Thyroid gland (tissue), 4 donors: ENCODE measurements around the gene SPTBN1. TPM values are rescaled to one million over a fixed set of nuclear protein-coding genes. Genes with fewer than 3 reads are reported as not detected.
A peak's percentile ranks its signal among the peaks of the same experiment; 100 is the strongest.

Experiments
- DNase-seq, 2 donors: peaks; one replicate each; pipeline ENCODE4 v3.0.0-alpha.2; 2019
- H3K27ac ChIP-seq, 3 donors: fragments of 200-600 bp; sonication (generic); 1 replicate in 2 of 3; 2 replicates in 1 of 3; pipeline ENCODE4 v1.5.1; 2016 to 2019; ENCODE audit warnings: mild to moderate bottlenecking in 1 of 3, moderate library complexity in 1 of 3
- H3K27me3 ChIP-seq: fragments of 200-600 bp; sonication (generic); one replicate; pipeline ENCODE4 v1.5.1; 2019
- H3K36me3 ChIP-seq, 2 donors: fragments of 200-600 bp; sonication (generic); one replicate each; pipeline ENCODE4 v1.5.1; 2016 to 2019
- H3K4me1 ChIP-seq, 2 donors: fragments of 200-600 bp; sonication (generic); one replicate each; pipeline ENCODE4 v1.5.1; 2017 to 2019
- H3K4me3 ChIP-seq, 3 donors: fragments of 200-600 bp; sonication (generic); replicated peaks in 1 of 3; 1 replicate in 2 of 3; 2 replicates in 1 of 3; pipeline ENCODE4 v1.5.1; 2016; ENCODE audit warnings: mild to moderate bottlenecking in 1 of 3
- H3K9me3 ChIP-seq: fragments of 200-600 bp; sonication (generic); one replicate; pipeline ENCODE4 v1.5.1; 2017
- CTCF ChIP-seq, 6 experiments: fragments of 200-600 bp in 3 of 6; fragments of 450-650 bp in 3 of 6; sonication (generic) in 3 of 6; IDR thresholded peaks; one replicate each; pipeline ENCODE4 v1.5.1; 2016 to 2019; ENCODE audit warnings: antibody characterized with exemption in 6 of 6, mild to moderate bottlenecking in 2 of 6, inconsistent platforms in 1 of 6, moderate library complexity in 1 of 6
- POLR2A ChIP-seq, 2 donors: fragments of 450-650 bp; IDR thresholded peaks; one replicate each; pipeline ENCODE4 v1.6.1; 2017; ENCODE audit warnings: antibody characterized with exemption in 2 of 2, mild to moderate bottlenecking in 2 of 2, moderate library complexity in 1 of 2
- WGBS, 2 donors: methylation state at CpG; one replicate each; pipeline ENCODE4 v1.1.5; 2017; 5-methylcytosine and 5-hydroxymethylcytosine counted together
- intact Hi-C: fragments of 100-400 bp; cut with DNase I; formaldehyde crosslinking; loops from one replicate; pipeline ENCODE4 v1.15.1; 2023
- total RNA-seq, 4 donors: library from RNA; depleted of rRNA; stranded (reverse); fragments of >200 nt; gene quantifications; one replicate each; pipeline ENCODE4 v1.2.3, GENCODE V29; 2016

The SPTBN1 gene
- total RNA-seq, 4 donors from 2014 or later, result 381 to 513 (median 419) TPM

GRCh38 chr2:54669677-54670484, 213.8 kb downstream of the SPTBN1 start:
- 72 to 77% methylated on average over 7 of the region's 7 CpGs for WGBS, 2 donors
- Histone ChIP-seq H3K9me3 (no peaks in the 10 kb centered on the region), H3K36me3 (peaks cover 8 to 17% of the 10 kb centered on the region in 2 donors), H3K4me1 (peaks cover 59 to 71% of the 10 kb centered on the region in 2 donors), H3K27ac (peak overlapping the region; percentile 14 to 77 (median 29)), H3K4me3 (no peak overlapping the region), H3K27me3 (no peaks in the 10 kb centered on the region)
- TF ChIP-seq POLR2A (IDR thresholded peaks at IDR 0.05) (no peak), CTCF (IDR thresholded peaks at IDR 0.05) (no peak)
- no peak for DNase-seq
- intact Hi-C loops, result loop anchor here (5.0 kb wide), 1 partner anchor 32 kb away; no protein-coding TSS in a partner anchor

- 89 to 92% methylated on average over 9 of the region's 9 CpGs for WGBS, 2 donors
- Histone ChIP-seq H3K4me1 (peaks cover 59 to 73% of the 10 kb centered on the region in 2 donors), H3K27ac (peak overlapping the region in 2 of 3 donors; percentile 29 to 77)
Measured at GRCh38 chr2:54670485-54671009, 214.4 kb downstream of the SPTBN1 start.

GRCh38 chr2:54671010-54671409, 214.9 kb downstream of the SPTBN1 start:
- intact Hi-C loops, result no loop called here
- TF ChIP-seq CTCF (IDR thresholded peaks at IDR 0.05) (no peak), POLR2A (IDR thresholded peaks at IDR 0.05) (no peak)
- Histone ChIP-seq H3K27me3 (no peaks in the 10 kb centered on the region), H3K27ac (peak overlapping the region in 2 of 3 donors; percentile 9 to 29), H3K4me1 (peaks cover 58 to 72% of the 10 kb centered on the region in 2 donors), H3K9me3 (no peaks in the 10 kb centered on the region), H3K36me3 (peaks cover 8 to 17% of the 10 kb centered on the region in 2 donors), H3K4me3 (no peak overlapping the region)
- no peak for DNase-seq
- 97 to 98% methylated on average over 3 of the region's 3 CpGs for WGBS, 2 donors

More at GRCh38 chr2:54670485-54671009, 214.4 kb downstream of the SPTBN1 start:
- intact Hi-C loops, result no loop called here
- Histone ChIP-seq H3K9me3 (no peaks in the 10 kb centered on the region), H3K36me3 (peaks cover 8 to 17% of the 10 kb centered on the region in 2 donors), H3K27me3 (no peaks in the 10 kb centered on the region), H3K4me3 (no peak overlapping the region)
- TF ChIP-seq POLR2A (IDR thresholded peaks at IDR 0.05), result no peak
- no peak for TF ChIP-seq CTCF (IDR thresholded peaks at IDR 0.05)
- no peak for DNase-seq

- Histone ChIP-seq H3K4me1 (peaks cover 58 to 72% of the 10 kb centered on the region in 2 donors), H3K9me3 (no peaks in the 10 kb centered on the region), H3K36me3 (peaks cover 8 to 17% of the 10 kb centered on the region in 2 donors), H3K27ac (peak overlapping the region; percentile 80 to 97 (median 94)), H3K27me3 (no peaks in the 10 kb centered on the region), H3K4me3 (no peak overlapping the region)
- 93 to 94% methylated on average over 4 of the region's 4 CpGs for WGBS, 2 donors
- intact Hi-C loops, result no loop called here
- DNase-seq, result no peak
- TF ChIP-seq CTCF (IDR thresholded peaks at IDR 0.05) (no peak), POLR2A (IDR thresholded peaks at IDR 0.05) (no peak)
Measured at GRCh38 chr2:54671875-54672589, 215.9 kb downstream of the SPTBN1 start.
